IMR-90 (cell line): Measurements from ENCODE around the gene CXCL13.
"Not testable (repeated sequence)": the region's sequence is repeated elsewhere in the genome, so short reads cannot be mapped to it uniquely, and the experiment has no call there.

Experiments
- BHLHE40 ChIP-seq: fragments of 150-350 bp; IDR thresholded peaks from 2 replicates; pipeline ENCODE4 v1.6.1; 2016; ENCODE audit warnings: mild to moderate bottlenecking, low read depth, low read length
- POLR2A ChIP-seq: IDR thresholded peaks from 2 replicates; pipeline ENCODE4 v1.6.1; 2012; ENCODE audit warnings: mild to moderate bottlenecking, low read depth, low read length

DNA sequence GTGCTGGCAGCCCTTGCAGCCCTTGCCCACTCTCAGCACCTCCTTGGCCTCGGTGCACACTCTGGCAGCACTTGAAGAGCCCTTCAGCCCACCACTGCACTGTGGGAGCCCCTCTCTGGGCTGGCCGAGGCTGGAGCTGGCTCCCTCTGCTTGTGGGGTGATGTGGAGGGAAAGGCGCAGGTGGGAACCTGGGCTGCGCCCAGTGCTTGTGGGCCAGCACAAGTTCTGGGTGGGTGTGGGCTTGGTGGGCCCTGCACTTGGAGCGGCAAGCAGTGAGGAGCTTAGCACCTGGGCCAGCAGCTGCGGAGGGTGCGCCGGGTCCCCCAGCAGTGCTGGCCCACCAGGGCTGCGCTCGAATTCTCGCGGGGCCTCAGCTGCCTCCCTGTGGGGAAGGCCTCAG lies 43.9 kb upstream of the CXCL13 start:
- TF ChIP-seq POLR2A, BHLHE40: not testable (repeated sequence)
